CD4-positive, alpha-beta T cell (primary cell): ENCODE measurements around the gene ACOT8. TPM values are rescaled to one million over a fixed set of nuclear protein-coding genes. Genes with fewer than 3 reads are reported as not detected.

Experiments used
- ATAC-seq: fragments of 200-7000 bp; cut with Tn5 transposase; one replicate; pipeline ENCODE4 v1.10.0; 2022; ENCODE audit warnings: mild to moderate bottlenecking; ENCODE audit not compliant: poor library complexity
- CTCF ChIA-PET: fragments of 350-600 bp; sonication (Branson Sonifier 250); formaldehyde crosslinking; loops from one replicate; lab custom pipeline; 2021; ENCODE audit warnings: antibody characterized with exemption, inconsistent platforms; lab: Charles Lee
- POLR2A ChIA-PET: fragments of 350-600 bp; sonication (Branson Sonifier 250); formaldehyde crosslinking; loops from one replicate; lab custom pipeline; 2021; ENCODE audit warnings: antibody characterized with exemption, inconsistent platforms; lab: Charles Lee
- DNase-seq, 14 experiments: peaks; one replicate each; pipeline ENCODE4 v3.0.0-alpha.2; 2013 to 2020; ENCODE audit warnings: mixed read lengths in 2 of 14
- H3K27ac ChIP-seq, 2 donors: one replicate each; pipeline versions ENCODE4 v1.5.1 to v1.7.0; 2013; ENCODE audit warnings: low read length in 2 of 2, low read depth in 1 of 2, mild to moderate bottlenecking in 1 of 2
- H3K27me3 ChIP-seq, 2 experiments: 1 replicate in 1 of 2; 2 replicates in 1 of 2; pipeline versions ENCODE4 v1.6.1 to v1.7.0; 2013; ENCODE audit warnings: low read length in 2 of 2, control low read depth in 1 of 2, mild to moderate bottlenecking in 1 of 2, moderate library complexity in 1 of 2; ENCODE audit not compliant: insufficient read depth in 2 of 2, control insufficient read depth in 1 of 2
- H3K36me3 ChIP-seq: one replicate; pipeline ENCODE4 v1.6.1; 2013; ENCODE audit warnings: low read length, control low read depth; ENCODE audit not compliant: insufficient read depth
- H3K4me1 ChIP-seq: one replicate; pipeline ENCODE4 v1.6.1; 2013; ENCODE audit warnings: low read length, control low read depth; ENCODE audit not compliant: insufficient read depth
- H3K4me3 ChIP-seq: one replicate; pipeline ENCODE4 v1.5.1; 2013; ENCODE audit warnings: mild to moderate bottlenecking, low read length, moderate library complexity
- H3K9me3 ChIP-seq, 2 experiments: 1 replicate in 1 of 2; 2 replicates in 1 of 2; pipeline versions ENCODE4 v1.6.1 to v1.7.0; 2013; ENCODE audit warnings: low read length in 2 of 2, mild to moderate bottlenecking in 2 of 2, control low read depth in 1 of 2, moderate library complexity in 1 of 2; ENCODE audit not compliant: control insufficient read depth in 1 of 2, insufficient read depth in 1 of 2
- H3K27ac Mint-ChIP-seq: one replicate; pipeline ENCODE4 v1.8.0; 2020; ENCODE audit warnings: mixed read lengths
- H3K27me3 Mint-ChIP-seq: one replicate; pipeline ENCODE4 v1.8.0; 2021; ENCODE audit warnings: mixed read lengths
- H3K36me3 Mint-ChIP-seq: one replicate; pipeline ENCODE4 v1.8.0; 2021; ENCODE audit warnings: low read depth, mixed read lengths
- H3K4me1 Mint-ChIP-seq: one replicate; pipeline ENCODE4 v1.8.0; 2021; ENCODE audit warnings: low read depth, mixed read lengths
- H3K4me3 Mint-ChIP-seq: one replicate; pipeline ENCODE4 v1.8.0; 2020; ENCODE audit warnings: mild to moderate bottlenecking, mixed read lengths
- H3K9me3 Mint-ChIP-seq: one replicate; pipeline ENCODE4 v1.8.0; 2020; ENCODE audit warnings: mixed read lengths
- CTCF ChIP-seq: fragments of 200-600 bp; IDR thresholded peaks from one replicate; pipeline ENCODE4 v1.8.0; 2022; ENCODE audit warnings: antibody characterized with exemption, mild to moderate bottlenecking
- intact Hi-C, 2 experiments: fragments of 100-400 bp; cut with DNase I in 1 of 2; cut with micrococcal nuclease in 1 of 2; formaldehyde crosslinking; loops; one replicate each; pipeline versions ENCODE4 v1.15.1 to v1.9.0; 2023 to 2025; cut with DNase I, micrococcal nuclease
- total RNA-seq, 174 experiments: library from RNA in 2 of 174; stranded (reverse) in 2 of 174; gene quantifications; one replicate each; pipeline ENCODE4 v1.2.3 and lab custom pipeline; 2021 to 2026

Gene ACOT8
- total RNA-seq, 2 experiments from 2014 or later: 19.1 to 19.9 TPM

DNA sequence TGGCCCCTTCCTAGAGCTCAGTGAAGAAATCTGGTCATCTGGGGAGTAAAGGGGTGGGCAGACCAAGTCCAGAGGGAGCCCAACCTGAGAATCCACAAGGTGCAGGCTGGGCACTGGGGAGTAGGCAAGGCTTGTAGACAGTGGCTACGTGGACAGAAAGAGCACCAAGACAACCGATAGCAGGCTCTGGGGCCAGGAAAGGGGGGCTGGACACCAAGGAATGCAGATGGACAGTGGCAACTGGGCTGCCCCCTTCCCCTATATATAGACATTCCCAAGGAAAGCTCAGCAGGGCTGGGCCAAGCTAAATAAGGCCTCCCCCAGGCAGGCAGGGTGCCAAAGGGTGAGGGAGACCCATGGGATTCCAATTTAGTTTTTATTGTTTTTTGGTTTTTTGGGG, 28.6 kb downstream of the ACOT8 start:
- CTCF ChIA-PET: no interaction called here
- peaks cover 18% of the 10 kb centered on the region for H3K4me1 ChIP-seq
- H3K4me3 ChIP-seq: no peak overlapping the region
- no peak for DNase-seq
- H3K36me3 ChIP-seq: no peaks in the 10 kb centered on the region
- POLR2A ChIA-PET: interaction anchor here (0.7 kb wide), 1 partner anchor 1717 kb away, joined by 3 read pairs; no protein-coding TSS in a partner anchor
- ATAC-seq: no peak
- H3K27ac Mint-ChIP-seq: no peak overlapping the region
- H3K27me3 ChIP-seq: peaks cover 2 to 4% of the 10 kb centered on the region in 2 experiments
- H3K9me3 ChIP-seq: peaks cover 0 to 5% of the 10 kb centered on the region in 2 experiments
- H3K27me3 Mint-ChIP-seq: peaks cover 14% of the 10 kb centered on the region
- no peaks in the 10 kb centered on the region for H3K9me3 Mint-ChIP-seq
- H3K4me1 Mint-ChIP-seq: peaks cover 18% of the 10 kb centered on the region
- intact Hi-C loops: no loop called here
- H3K4me3 Mint-ChIP-seq: no peak overlapping the region
- TF ChIP-seq CTCF: no peak
- H3K27ac ChIP-seq: no peak overlapping the region
- no peaks in the 10 kb centered on the region for H3K36me3 Mint-ChIP-seq

GRCh38 chr20:45827712-45828111, 29.5 kb downstream of the ACOT8 start:
- H3K9me3 ChIP-seq: peaks cover 0 to 11% of the 10 kb centered on the region in 2 experiments
- no peak overlapping the region for H3K27ac Mint-ChIP-seq
- peaks cover 9 to 13% of the 10 kb centered on the region in 2 experiments for H3K27me3 ChIP-seq
- no peak overlapping the region for H3K4me3 Mint-ChIP-seq
- ChIA-PET POLR2A (no interaction called here), CTCF (no interaction called here)
- H3K36me3 Mint-ChIP-seq: no peaks in the 10 kb centered on the region
- H3K4me3 ChIP-seq: no peak overlapping the region
- no peaks in the 10 kb centered on the region for H3K36me3 ChIP-seq
- intact Hi-C loops: no loop called here
- H3K27me3 Mint-ChIP-seq: peaks cover 23% of the 10 kb centered on the region
- ATAC-seq: no peak
- no peak overlapping the region for H3K27ac ChIP-seq
- no peaks in the 10 kb centered on the region for H3K9me3 Mint-ChIP-seq
- H3K4me1 ChIP-seq: peaks cover 17% of the 10 kb centered on the region
- no peak for DNase-seq
- peaks cover 10% of the 10 kb centered on the region for H3K4me1 Mint-ChIP-seq
- no peak for TF ChIP-seq CTCF

DNA sequence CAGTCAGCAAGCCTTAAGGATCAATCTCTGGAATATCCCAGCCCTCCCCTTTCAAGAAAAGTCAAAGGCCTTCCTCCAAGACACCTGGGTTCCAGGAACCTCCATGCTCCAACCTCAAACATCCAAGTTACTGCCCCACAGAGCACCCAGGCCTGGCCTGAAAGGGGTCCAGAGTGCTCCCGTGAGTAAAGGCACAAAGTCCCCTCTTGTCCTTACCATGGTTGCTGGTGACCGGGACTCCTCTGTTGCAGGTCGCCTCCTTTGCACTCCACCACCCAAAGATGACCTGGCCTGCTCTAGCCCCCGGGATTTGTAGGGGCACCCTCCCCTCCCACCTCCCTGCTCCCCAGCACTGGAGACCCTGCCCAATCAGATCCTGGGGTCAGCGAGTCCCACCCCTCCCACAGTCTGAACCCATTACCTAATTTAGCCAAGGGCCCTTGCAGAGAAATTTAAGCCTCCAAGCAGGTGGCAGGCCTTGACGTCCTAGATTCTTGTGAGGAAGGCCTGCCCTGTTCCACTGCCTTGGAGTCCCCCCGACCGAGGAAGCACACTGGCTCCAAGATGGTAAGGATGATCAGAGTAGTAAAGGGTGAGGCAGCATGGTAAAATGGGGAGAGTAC, 30.1 kb downstream of the ACOT8 start, which contains the start of gene TNNC2:
TNNC2 (minus strand) TSS at position 283 of the 623 bp plus-strand sequence; CDS start at position 219, 64 bp downstream.
- H3K27ac Mint-ChIP-seq: no peak within 1 kb of the TSS
- ATAC-seq: no peak
- no peaks in the 10 kb centered on the region for H3K9me3 Mint-ChIP-seq
- H3K4me1 Mint-ChIP-seq: peaks cover 10% of the 10 kb centered on the region
- H3K27me3 ChIP-seq: peaks cover 11 to 16% of the 10 kb centered on the region in 2 experiments
- H3K9me3 ChIP-seq: peaks cover 0 to 12% of the 10 kb centered on the region in 2 experiments
- no peak within 1 kb of the TSS for H3K4me3 Mint-ChIP-seq
- POLR2A ChIA-PET: no interaction called here
- H3K36me3 ChIP-seq: no peaks in the 10 kb centered on the region
- intact Hi-C loops: no loop called here
- DNase-seq: no peak
- H3K4me1 ChIP-seq: peaks cover 17% of the 10 kb centered on the region
- TF ChIP-seq CTCF: no peak
- H3K27me3 Mint-ChIP-seq: peaks cover 29% of the 10 kb centered on the region
- no peak within 1 kb of the TSS for H3K27ac ChIP-seq
- no peak within 1 kb of the TSS for H3K4me3 ChIP-seq
- CTCF ChIA-PET: no interaction called here
- no peaks in the 10 kb centered on the region for H3K36me3 Mint-ChIP-seq
